IMR-90 (cell line): Measurements from ENCODE around the gene GPRIN3. TPM values are rescaled to one million over a fixed set of nuclear protein-coding genes. Genes with fewer than 3 reads are reported as not detected.

Experiments used
- ATAC-seq: fragments of 200-7000 bp; cut with Tn5 transposase; 2 replicates; pipeline ENCODE4 v1.9.1; 2020; ENCODE audit warnings: low read depth, mild to moderate bottlenecking, moderate library complexity
- BruUV-seq: library from RNA; stranded (reverse); fragments of 400-500 nt; replicated peaks from 2 replicates; lab custom pipeline; 2021; lab: Mats Ljungman, UMichigan
- CTCF ChIA-PET: fragments of 300-600 bp; formaldehyde crosslinking; extraction: SDS; loops from one replicate; lab custom pipeline; 2021; ENCODE audit warnings: antibody characterized with exemption; lab: Yijun Ruan, JAX
- POLR2A ChIA-PET: fragments of 300-600 bp; sonication (Branson Sonifier 250); formaldehyde crosslinking; loops from one replicate; lab custom pipeline; 2022; ENCODE audit warnings: antibody characterized with exemption; ENCODE audit not compliant: unreplicated experiment; lab: Charles Lee
- DNase-seq: peaks from one replicate; pipeline ENCODE4 v3.0.0; 2013
- H2AFZ ChIP-seq: replicated peaks from 2 replicates; pipeline ENCODE3; 2013; ENCODE audit warnings: low read length, mild to moderate bottlenecking; ENCODE audit not compliant: poor library complexity
- H2AK5ac ChIP-seq: 2 replicates; pipeline ENCODE4 v1.6.1; 2013; ENCODE audit warnings: low read depth, low read length, inconsistent platforms
- H2AK9ac ChIP-seq: replicated peaks from 2 replicates; pipeline ENCODE3; 2013; ENCODE audit warnings: mild to moderate bottlenecking, low read depth, low read length, moderate library complexity; ENCODE audit not compliant: poor library complexity
- H2BK120ac ChIP-seq: 2 replicates; pipeline ENCODE4 v1.6.1; 2013; ENCODE audit warnings: low read depth, low read length, inconsistent platforms
- H2BK15ac ChIP-seq: 3 replicates; pipeline ENCODE4 v1.6.1; 2013; ENCODE audit warnings: low read depth, low read length, inconsistent platforms
- H2BK20ac ChIP-seq: 2 replicates; pipeline ENCODE4 v1.6.1; 2013; ENCODE audit warnings: low read depth, mild to moderate bottlenecking, inconsistent platforms, low read length, moderate library complexity
- H2BK5ac ChIP-seq: 2 replicates; pipeline ENCODE4 v1.6.1; 2013; ENCODE audit warnings: mild to moderate bottlenecking, low read depth, low read length, inconsistent platforms; ENCODE audit not compliant: poor library complexity, severe bottlenecking
- H3K14ac ChIP-seq: replicated peaks from 2 replicates; pipeline ENCODE4 v1.6.1; 2013; ENCODE audit warnings: low read depth, low read length, inconsistent platforms
- H3K18ac ChIP-seq: 2 replicates; pipeline ENCODE4 v1.6.1; 2013; ENCODE audit warnings: low read depth, low read length, control low read depth
- H3K23ac ChIP-seq: 2 replicates; pipeline ENCODE4 v1.6.1; 2013; ENCODE audit warnings: low read depth, low read length, inconsistent platforms
- H3K27ac ChIP-seq: 2 replicates; pipeline ENCODE4 v1.5.1; 2013; ENCODE audit warnings: mild to moderate bottlenecking, control low read depth, low read length; ENCODE audit not compliant: insufficient read depth
- H3K27me3 ChIP-seq: 2 replicates; pipeline ENCODE4 v1.6.1; 2013; ENCODE audit warnings: low read length; ENCODE audit not compliant: control insufficient read depth, insufficient read depth
- H3K36me3 ChIP-seq: 2 replicates; pipeline ENCODE4 v1.6.1; 2013; ENCODE audit warnings: low read length, mixed read lengths; ENCODE audit not compliant: control insufficient read depth, insufficient read depth
- H3K4ac ChIP-seq: 2 replicates; pipeline ENCODE4 v1.6.1; 2013; ENCODE audit warnings: low read depth, low read length, inconsistent platforms
- H3K4me1 ChIP-seq: 2 replicates; pipeline ENCODE4 v1.6.1; 2013; ENCODE audit warnings: low read length, mixed read lengths; ENCODE audit not compliant: control insufficient read depth, insufficient read depth
- H3K4me2 ChIP-seq: 2 replicates; pipeline ENCODE4 v1.6.1; 2013; ENCODE audit warnings: low read depth, mild to moderate bottlenecking, control low read depth, low read length, moderate library complexity
- H3K4me3 ChIP-seq: 2 replicates; pipeline ENCODE4 v1.5.1; 2013; ENCODE audit warnings: low read depth, mild to moderate bottlenecking, control low read depth, low read length, moderate library complexity; ENCODE audit not compliant: insufficient read depth
- H3K56ac ChIP-seq: 2 replicates; pipeline ENCODE4 v1.6.1; 2013; ENCODE audit warnings: low read length, inconsistent platforms; ENCODE audit not compliant: insufficient read depth; ENCODE audit errors: extremely low read depth
- H3K79me1 ChIP-seq, 2 experiments: 2 replicates each; pipeline ENCODE4 v1.6.1; 2013; ENCODE audit warnings: low read length in 2 of 2, inconsistent platforms in 1 of 2, low read depth in 1 of 2
- H3K9ac ChIP-seq: 2 replicates; pipeline ENCODE4 v1.6.1; 2013; ENCODE audit warnings: low read depth, low read length, control low read depth
- H3K9me1 ChIP-seq: 2 replicates; pipeline ENCODE4 v1.6.1; 2013; ENCODE audit warnings: low read length, inconsistent platforms; ENCODE audit not compliant: insufficient read depth
- H3K9me3 ChIP-seq: 2 replicates; pipeline ENCODE4 v1.6.1; 2013; ENCODE audit warnings: low read length; ENCODE audit not compliant: control insufficient read depth, insufficient read depth
- H4K20me1 ChIP-seq: 2 replicates; pipeline ENCODE4 v1.6.1; 2013; ENCODE audit warnings: low read length, inconsistent platforms; ENCODE audit not compliant: insufficient read depth
- H4K5ac ChIP-seq: 2 replicates; pipeline ENCODE4 v1.6.1; 2013; ENCODE audit warnings: mild to moderate bottlenecking, low read depth, low read length, control low read depth
- H4K8ac ChIP-seq, 2 experiments: 2 replicates each; pipeline ENCODE4 v1.6.1; 2013; ENCODE audit warnings: low read depth in 2 of 2, low read length in 2 of 2, control low read depth in 1 of 2, inconsistent platforms in 1 of 2
- H4K91ac ChIP-seq: 2 replicates; pipeline ENCODE4 v1.6.1; 2013; ENCODE audit warnings: low read depth, low read length, inconsistent platforms; ENCODE audit not compliant: insufficient read depth
- BHLHE40 ChIP-seq: fragments of 150-350 bp; IDR thresholded peaks from 2 replicates; pipeline ENCODE4 v1.6.1; 2016; ENCODE audit warnings: mild to moderate bottlenecking, low read depth, low read length
- CEBPB ChIP-seq: IDR thresholded peaks from 2 replicates; pipeline ENCODE4 v1.6.1; 2012; ENCODE audit warnings: low read depth, low read length, improper control_type of control experiment
- CHD1 ChIP-seq: IDR thresholded peaks from 2 replicates; pipeline ENCODE4 v1.6.1; 2012; ENCODE audit warnings: low read depth, low read length, improper control_type of control experiment
- FOS ChIP-seq: fragments of 150-350 bp; IDR thresholded peaks from 2 replicates; pipeline ENCODE4 v1.6.1; 2016; ENCODE audit warnings: low read depth, low read length
- MAFK ChIP-seq: IDR thresholded peaks from 2 replicates; pipeline ENCODE4 v1.6.1; 2012; ENCODE audit warnings: low read depth, low read length, improper control_type of control experiment
- MAZ ChIP-seq: IDR thresholded peaks from 2 replicates; pipeline ENCODE4 v1.6.1; 2012; ENCODE audit warnings: low read depth, mild to moderate bottlenecking, low read length, improper control_type of control experiment, moderate library complexity, borderline replicate concordance
- MXI1 ChIP-seq: IDR thresholded peaks from 2 replicates; pipeline ENCODE4 v1.6.1; 2012; ENCODE audit warnings: low read depth, mild to moderate bottlenecking, low read length, moderate library complexity, borderline replicate concordance
- NFE2L2 ChIP-seq: fragments of 150-350 bp; IDR thresholded peaks from 2 replicates; pipeline ENCODE4 v1.6.1; 2016; ENCODE audit warnings: low read depth, mild to moderate bottlenecking, low read length
- POLR2A ChIP-seq: IDR thresholded peaks from 2 replicates; pipeline ENCODE4 v1.6.1; 2012; ENCODE audit warnings: mild to moderate bottlenecking, low read depth, low read length
- RAD21 ChIP-seq: IDR thresholded peaks from 2 replicates; pipeline ENCODE4 v1.6.1; 2012; ENCODE audit warnings: low read length, improper control_type of control experiment
- RCOR1 ChIP-seq: IDR thresholded peaks from 2 replicates; pipeline ENCODE4 v1.6.1; 2012; ENCODE audit warnings: mild to moderate bottlenecking, low read length, improper control_type of control experiment; ENCODE audit not compliant: insufficient replicate concordance
- RFX5 ChIP-seq: IDR thresholded peaks from 2 replicates; pipeline ENCODE4 v1.8.0; 2012; ENCODE audit warnings: low read depth, mild to moderate bottlenecking, low read length, moderate library complexity
- SMC3 ChIP-seq: fragments of 150-350 bp; IDR thresholded peaks from 2 replicates; pipeline ENCODE4 v1.6.1; 2016; ENCODE audit warnings: low read depth, mild to moderate bottlenecking, antibody characterized with exemption, low read length, moderate library complexity
- WGBS, 2 experiments: methylation state at CpG; one replicate each; pipeline versions ENCODE4 v1.1.5 to v1.1.7; 2013; ENCODE audit warnings: missing lambda C conversion rate in 2 of 2; ENCODE audit not compliant: insufficient read length in 1 of 2; ENCODE audit errors: extremely low coverage in 2 of 2; 5-methylcytosine and 5-hydroxymethylcytosine counted together
- dilution Hi-C: fragments of 300-500 bp; cut with HindIII; formaldehyde crosslinking; loops from one replicate; pipeline ENCODE4 v1.14.3; 2018; ENCODE audit warnings: low sequenced_read_pairs; ENCODE audit not compliant: unreplicated experiment
- in situ Hi-C: fragments of 300-500 bp; cut with MboI; formaldehyde crosslinking; loops from 3 replicates; pipeline ENCODE4 v1.14.3; 2019; ENCODE audit warnings: low sequenced_read_pairs, inconsistent platforms, mixed read lengths
- intact Hi-C: fragments of 100-400 bp; cut with micrococcal nuclease; formaldehyde crosslinking; loops from 2 replicates; pipeline ENCODE4 v1.10.0; 2022
- polyA plus RNA-seq, 3 experiments: library from polyadenylated mRNA; depleted of rRNA; stranded (reverse); fragments of >200 nt; gene quantifications; 2 replicates each; pipeline ENCODE4 v1.2.3, GENCODE V29; 2012; ENCODE audit warnings: low replicate concordance in 1 of 3
- total RNA-seq: library from RNA; depleted of rRNA; stranded (reverse); fragments of >200 nt; gene quantifications from 2 replicates; pipeline ENCODE4 v1.2.3, GENCODE V29; 2012
- TF ChIP-seq, protein P1 (sequence below): fragments of 150-350 bp; IDR thresholded peaks from 2 replicates; pipeline ENCODE4 v1.6.1; 2016; ENCODE audit warnings: low read depth, mild to moderate bottlenecking, low read length, moderate library complexity, borderline replicate concordance
- TF ChIP-seq, protein P2 (sequence below): fragments of 150-350 bp; IDR thresholded peaks from 2 replicates; pipeline ENCODE4 v1.6.1; 2017; ENCODE audit warnings: mild to moderate bottlenecking, antibody characterized with exemption, low read length, low read depth
- TF ChIP-seq, protein P3 (sequence below): conservative IDR thresholded peaks from 2 replicates; pipeline ENCODE4 v1.5.1; 2012; ENCODE audit warnings: mild to moderate bottlenecking, low read depth, low read length, improper control_type of control experiment

The GPRIN3 gene
- total and polyA plus RNA-seq, 2 of the 4 experiments (the other 2 are of a cell fraction): under 0.01 TPM; not detected in 1

DNA sequence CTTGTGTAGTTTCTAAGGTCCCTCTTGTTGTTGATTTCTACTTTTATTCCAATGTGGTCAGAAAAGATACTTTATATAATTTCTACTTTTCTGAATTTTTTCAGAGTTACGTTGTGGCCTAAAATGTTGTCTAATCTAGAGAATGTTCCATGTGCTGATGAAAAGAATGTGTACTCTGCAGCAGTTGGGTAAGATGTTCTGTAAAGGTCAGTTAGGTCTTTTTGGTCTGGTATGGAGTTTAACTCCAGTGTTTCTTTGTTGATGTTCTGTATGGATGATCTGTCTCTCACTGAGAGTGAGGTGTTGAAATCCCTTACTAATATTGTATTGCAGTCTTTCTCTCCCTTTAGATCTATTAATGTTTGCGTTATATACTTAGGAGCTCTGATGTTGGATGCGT lies 37.0 kb upstream of the GPRIN3 start:
- CTCF ChIA-PET: no interaction called here

More for the DNA sequence above, 37.0 kb upstream of the GPRIN3 start:
- no peak overlapping the region for H2BK120ac ChIP-seq
- WGBS, 2 experiments: no CpG with 5 or more reads among the region's 3 CpGs
- no peak overlapping the region for H2BK15ac ChIP-seq
- H3K23ac ChIP-seq: no peak overlapping the region
- intact Hi-C loops: no loop called here
- no peak overlapping the region for H3K14ac ChIP-seq
- H3K18ac ChIP-seq: no peak overlapping the region
- no peaks in the 10 kb centered on the region for H3K4me1 ChIP-seq
- ATAC-seq (no peak), DNase-seq (no peak)
- H3K79me1 ChIP-seq: no peaks in the 10 kb centered on the region
- no peak overlapping the region for H3K27ac ChIP-seq
- POLR2A ChIA-PET: no interaction called here
- no peaks in the 10 kb centered on the region for H3K27me3 ChIP-seq
- H3K4me2 ChIP-seq: no peak overlapping the region
- dilution Hi-C loops: no loop called here
- no peak for TF ChIP-seq MAZ
- TF ChIP-seq, protein P1, sequence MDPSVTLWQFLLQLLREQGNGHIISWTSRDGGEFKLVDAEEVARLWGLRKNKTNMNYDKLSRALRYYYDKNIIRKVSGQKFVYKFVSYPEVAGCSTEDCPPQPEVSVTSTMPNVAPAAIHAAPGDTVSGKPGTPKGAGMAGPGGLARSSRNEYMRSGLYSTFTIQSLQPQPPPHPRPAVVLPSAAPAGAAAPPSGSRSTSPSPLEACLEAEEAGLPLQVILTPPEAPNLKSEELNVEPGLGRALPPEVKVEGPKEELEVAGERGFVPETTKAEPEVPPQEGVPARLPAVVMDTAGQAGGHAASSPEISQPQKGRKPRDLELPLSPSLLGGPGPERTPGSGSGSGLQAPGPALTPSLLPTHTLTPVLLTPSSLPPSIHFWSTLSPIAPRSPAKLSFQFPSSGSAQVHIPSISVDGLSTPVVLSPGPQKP: no peak
- TF ChIP-seq, protein P2, sequence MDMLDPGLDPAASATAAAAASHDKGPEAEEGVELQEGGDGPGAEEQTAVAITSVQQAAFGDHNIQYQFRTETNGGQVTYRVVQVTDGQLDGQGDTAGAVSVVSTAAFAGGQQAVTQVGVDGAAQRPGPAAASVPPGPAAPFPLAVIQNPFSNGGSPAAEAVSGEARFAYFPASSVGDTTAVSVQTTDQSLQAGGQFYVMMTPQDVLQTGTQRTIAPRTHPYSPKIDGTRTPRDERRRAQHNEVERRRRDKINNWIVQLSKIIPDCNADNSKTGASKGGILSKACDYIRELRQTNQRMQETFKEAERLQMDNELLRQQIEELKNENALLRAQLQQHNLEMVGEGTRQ: no peak
- no peak for TF ChIP-seq MAFK
- TF ChIP-seq CEBPB: no peak
- no peak for TF ChIP-seq MXI1
- TF ChIP-seq POLR2A: no peak
- no peak for TF ChIP-seq BHLHE40
- no peak for TF ChIP-seq FOS
- TF ChIP-seq CHD1: no peak
- no peak for TF ChIP-seq RFX5
- TF ChIP-seq RCOR1: no peak
- no peak for TF ChIP-seq NFE2L2
- no peak for TF ChIP-seq SMC3
- TF ChIP-seq, protein P3, sequence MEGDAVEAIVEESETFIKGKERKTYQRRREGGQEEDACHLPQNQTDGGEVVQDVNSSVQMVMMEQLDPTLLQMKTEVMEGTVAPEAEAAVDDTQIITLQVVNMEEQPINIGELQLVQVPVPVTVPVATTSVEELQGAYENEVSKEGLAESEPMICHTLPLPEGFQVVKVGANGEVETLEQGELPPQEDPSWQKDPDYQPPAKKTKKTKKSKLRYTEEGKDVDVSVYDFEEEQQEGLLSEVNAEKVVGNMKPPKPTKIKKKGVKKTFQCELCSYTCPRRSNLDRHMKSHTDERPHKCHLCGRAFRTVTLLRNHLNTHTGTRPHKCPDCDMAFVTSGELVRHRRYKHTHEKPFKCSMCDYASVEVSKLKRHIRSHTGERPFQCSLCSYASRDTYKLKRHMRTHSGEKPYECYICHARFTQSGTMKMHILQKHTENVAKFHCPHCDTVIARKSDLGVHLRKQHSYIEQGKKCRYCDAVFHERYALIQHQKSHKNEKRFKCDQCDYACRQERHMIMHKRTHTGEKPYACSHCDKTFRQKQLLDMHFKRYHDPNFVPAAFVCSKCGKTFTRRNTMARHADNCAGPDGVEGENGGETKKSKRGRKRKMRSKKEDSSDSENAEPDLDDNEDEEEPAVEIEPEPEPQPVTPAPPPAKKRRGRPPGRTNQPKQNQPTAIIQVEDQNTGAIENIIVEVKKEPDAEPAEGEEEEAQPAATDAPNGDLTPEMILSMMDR: no peak
- TF ChIP-seq RAD21: no peak
- H3K9ac ChIP-seq: no peak overlapping the region
- no peaks in the 10 kb centered on the region for H3K9me1 ChIP-seq
- no peak overlapping the region for H4K5ac ChIP-seq
- H3K4me3 ChIP-seq: no peak overlapping the region
- H3K56ac ChIP-seq: no peak overlapping the region
- H4K8ac ChIP-seq: no peak overlapping the region
- no peaks in the 10 kb centered on the region for H4K20me1 ChIP-seq
- no peak overlapping the region for H2AFZ ChIP-seq
- no peak overlapping the region for H4K91ac ChIP-seq
- H2AK5ac ChIP-seq: no peak overlapping the region
- no peak overlapping the region for H2AK9ac ChIP-seq
- in situ Hi-C loops: no loop called here
- no peak overlapping the region for H2BK5ac ChIP-seq
- H2BK20ac ChIP-seq: no peak overlapping the region
- no peak overlapping the region for H3K4ac ChIP-seq
- H3K36me3 ChIP-seq: no peaks in the 10 kb centered on the region
- H3K9me3 ChIP-seq: no peaks in the 10 kb centered on the region
- no TSS peak for BruUV-seq
